HAP-1 (cell line): ENCODE data around the gene VAMP5.
"Not testable (repeated sequence)": the region's sequence is repeated elsewhere in the genome, so short reads cannot be mapped to it uniquely, and the experiment has no call there.

Experiments
- DNase-seq, 2 experiments: peaks; one replicate each; pipeline ENCODE4 v3.0.0-alpha.2; 2016 to 2020; ENCODE audit warnings: low spot score in 2 of 2
- H3K27me3 ChIP-seq: fragments of 250-450 bp; sonication (Bioruptor Pico); 2 replicates; pipeline ENCODE4 v1.5.1; 2020; ENCODE audit warnings: low read depth, mild to moderate bottlenecking, moderate library complexity
- H3K36me3 ChIP-seq: fragments of 250-450 bp; sonication (Bioruptor Pico); replicated peaks from 2 replicates; pipeline ENCODE4 v1.5.1; 2020; ENCODE audit warnings: mild to moderate bottlenecking
- H3K4me1 ChIP-seq: fragments of 250-450 bp; sonication (Bioruptor Pico); 2 replicates; pipeline ENCODE4 v1.5.1; 2020; ENCODE audit warnings: mild to moderate bottlenecking
- H3K4me3 ChIP-seq: fragments of 250-450 bp; sonication (Bioruptor Pico); 2 replicates; pipeline ENCODE4 v1.5.1; 2020; ENCODE audit warnings: mild to moderate bottlenecking, moderate library complexity
- H3K9me3 ChIP-seq: fragments of 250-450 bp; sonication (Bioruptor Pico); 2 replicates; pipeline ENCODE4 v1.5.1; 2020; ENCODE audit warnings: mild to moderate bottlenecking, moderate library complexity
- in situ Hi-C: fragments of 300-500 bp; cut with MboI; formaldehyde crosslinking; loops from 3 replicates; pipeline ENCODE4 v1.14.3; 2020; ENCODE audit warnings: low sequenced_read_pairs, inconsistent platforms, mixed read lengths

The VAMP5 gene

GRCh38 chr2:85544915-85545779 is 39.1 kb upstream of the VAMP5 start:
- H3K4me3 ChIP-seq, H3K27me3 ChIP-seq, H3K9me3 ChIP-seq, DNase-seq, in situ Hi-C loops: not testable (repeated sequence)
- Histone ChIP-seq H3K4me1 (peaks cover 22% of the 10 kb centered on the region), H3K36me3 (peaks cover 82% of the 10 kb centered on the region)

GRCh38 chr2:85545780-85546240 is 38.4 kb upstream of the VAMP5 start:
- H3K36me3 ChIP-seq = peaks cover 82% of the 10 kb centered on the region
- H3K4me1 ChIP-seq = peaks cover 20% of the 10 kb centered on the region
- H3K9me3 ChIP-seq = no peaks in the 10 kb centered on the region
- DNase-seq = no peak
- no peaks in the 10 kb centered on the region for H3K27me3 ChIP-seq
- no peak overlapping the region for H3K4me3 ChIP-seq
- in situ Hi-C loops = no loop called here

GRCh38 chr2:85547089-85547858 is 37.0 kb upstream of the VAMP5 start:
- in situ Hi-C loops = no loop called here
- DNase-seq = no peak
- Histone ChIP-seq H3K4me1 (peaks cover 5% of the 10 kb centered on the region), H3K9me3 (no peaks in the 10 kb centered on the region), H3K27me3 (no peaks in the 10 kb centered on the region), H3K4me3 (no peak overlapping the region), H3K36me3 (peaks cover 82% of the 10 kb centered on the region)

GRCh38 chr2:85547859-85548607 is 36.2 kb upstream of the VAMP5 start:
- H3K4me3 ChIP-seq = no peak overlapping the region
- in situ Hi-C loops = no loop called here
- peaks cover under 1% of the 10 kb centered on the region for H3K4me1 ChIP-seq
- H3K27me3 ChIP-seq = no peaks in the 10 kb centered on the region
- peaks cover 81% of the 10 kb centered on the region for H3K36me3 ChIP-seq
- no peaks in the 10 kb centered on the region for H3K9me3 ChIP-seq
- no peak for DNase-seq

GRCh38 chr2:85548608-85548900 is 35.7 kb upstream of the VAMP5 start:
- Histone ChIP-seq H3K4me3 (no peak overlapping the region), H3K36me3 (peaks cover 78% of the 10 kb centered on the region), H3K27me3 (no peaks in the 10 kb centered on the region), H3K4me1 (no peaks in the 10 kb centered on the region), H3K9me3 (no peaks in the 10 kb centered on the region)
- in situ Hi-C loops = no loop called here
- no peak for DNase-seq

GRCh38 chr2:85549095-85549494 is 35.1 kb upstream of the VAMP5 start:
- no peaks in the 10 kb centered on the region for H3K9me3 ChIP-seq
- in situ Hi-C loops = no loop called here

GRCh38 chr2:85549826-85550225 is 34.4 kb upstream of the VAMP5 start:
- Histone ChIP-seq H3K36me3 (peaks cover 74% of the 10 kb centered on the region), H3K4me1 (no peaks in the 10 kb centered on the region), H3K9me3 (no peaks in the 10 kb centered on the region), H3K4me3 (no peak overlapping the region), H3K27me3 (no peaks in the 10 kb centered on the region)
- DNase-seq = no peak
- in situ Hi-C loops = loop anchor here (5.0 kb wide), 1 partner anchor 133 kb away; the partner anchor contains the start of gene SH2D6

More at GRCh38 chr2:85549095-85549494, 35.1 kb upstream of the VAMP5 start:
- H3K36me3 ChIP-seq = peaks cover 74% of the 10 kb centered on the region
- H3K4me3 ChIP-seq = no peak overlapping the region
- H3K27me3 ChIP-seq = no peaks in the 10 kb centered on the region
- no peaks in the 10 kb centered on the region for H3K4me1 ChIP-seq
- DNase-seq = no peak

GRCh38 chr2:85550486-85550885 is 33.7 kb upstream of the VAMP5 start:
- no peaks in the 10 kb centered on the region for H3K27me3 ChIP-seq
- in situ Hi-C loops = loop anchor here (5.0 kb wide), 1 partner anchor 133 kb away; the partner anchor contains the start of gene SH2D6
- H3K4me3 ChIP-seq = no peak overlapping the region
- H3K9me3 ChIP-seq = no peaks in the 10 kb centered on the region
- no peak for DNase-seq
- H3K36me3 ChIP-seq = peaks cover 74% of the 10 kb centered on the region
- H3K4me1 ChIP-seq = no peaks in the 10 kb centered on the region

- in situ Hi-C loops = loop anchor here (5.0 kb wide), 1 partner anchor 135 kb away; the partner anchor contains the start of gene SH2D6
- H3K4me1 ChIP-seq = no peaks in the 10 kb centered on the region
- peaks cover 65% of the 10 kb centered on the region for H3K36me3 ChIP-seq
- peak; percentile 71 to 88 for DNase-seq
- H3K9me3 ChIP-seq = no peaks in the 10 kb centered on the region
- H3K4me3 ChIP-seq = no peak overlapping the region
- no peaks in the 10 kb centered on the region for H3K27me3 ChIP-seq
Measured at GRCh38 chr2:85551698-85552678, 32.2 kb upstream of the VAMP5 start.

- DNase-seq = no peak
- in situ Hi-C loops = loop anchor here (5.0 kb wide), 1 partner anchor 136 kb away; the partner anchor contains the start of gene SH2D6
- no peaks in the 10 kb centered on the region for H3K9me3 ChIP-seq
- H3K4me3 ChIP-seq = no peak overlapping the region
- H3K4me1 ChIP-seq = no peaks in the 10 kb centered on the region
- H3K36me3 ChIP-seq = peaks cover 66% of the 10 kb centered on the region
- H3K27me3 ChIP-seq = no peaks in the 10 kb centered on the region
Measured at GRCh38 chr2:85553184-85553583, 31.0 kb upstream of the VAMP5 start.

GRCh38 chr2:85554980-85555612 is 29.1 kb upstream of the VAMP5 start:
- Histone ChIP-seq H3K36me3 (peaks cover 65% of the 10 kb centered on the region), H3K4me3 (no peak overlapping the region), H3K27me3 (no peaks in the 10 kb centered on the region), H3K4me1 (peaks cover 2% of the 10 kb centered on the region; the same call in 1 of the 2 replicates), H3K9me3 (no peaks in the 10 kb centered on the region)
- in situ Hi-C loops = loop anchor here (5.0 kb wide), 1 partner anchor 138 kb away; the partner anchor contains the start of gene SH2D6
- no peak for DNase-seq

GRCh38 chr2:85557130-85557529 is 27.1 kb upstream of the VAMP5 start:
- in situ Hi-C loops = no loop called here
- H3K36me3 ChIP-seq = peaks cover 44% of the 10 kb centered on the region

More at GRCh38 chr2:85557130-85557529, 27.1 kb upstream of the VAMP5 start:
- DNase-seq = no peak
- H3K27me3 ChIP-seq = no peaks in the 10 kb centered on the region
- H3K9me3 ChIP-seq = no peaks in the 10 kb centered on the region
- peaks cover 7% of the 10 kb centered on the region for H3K4me1 ChIP-seq
- no peak overlapping the region for H3K4me3 ChIP-seq
